NB4 (cell line): ENCODE results near the gene TRIP10.

Source experiments
- MYC ChIP-seq: IDR thresholded peaks from 2 replicates; pipeline ENCODE4 v1.6.1; 2011; ENCODE audit warnings: low read depth, low read length
- POLR2A ChIP-seq: IDR thresholded peaks from 2 replicates; pipeline ENCODE4 v1.6.1; 2011; ENCODE audit warnings: mild to moderate bottlenecking; ENCODE audit not compliant: insufficient read length; ENCODE audit errors: extremely low read depth
- TF ChIP-seq, protein P1 (sequence below): IDR thresholded peaks from one replicate; pipeline ENCODE4 v1.5.1; 2012; ENCODE audit warnings: low read depth, low read length

DNA sequence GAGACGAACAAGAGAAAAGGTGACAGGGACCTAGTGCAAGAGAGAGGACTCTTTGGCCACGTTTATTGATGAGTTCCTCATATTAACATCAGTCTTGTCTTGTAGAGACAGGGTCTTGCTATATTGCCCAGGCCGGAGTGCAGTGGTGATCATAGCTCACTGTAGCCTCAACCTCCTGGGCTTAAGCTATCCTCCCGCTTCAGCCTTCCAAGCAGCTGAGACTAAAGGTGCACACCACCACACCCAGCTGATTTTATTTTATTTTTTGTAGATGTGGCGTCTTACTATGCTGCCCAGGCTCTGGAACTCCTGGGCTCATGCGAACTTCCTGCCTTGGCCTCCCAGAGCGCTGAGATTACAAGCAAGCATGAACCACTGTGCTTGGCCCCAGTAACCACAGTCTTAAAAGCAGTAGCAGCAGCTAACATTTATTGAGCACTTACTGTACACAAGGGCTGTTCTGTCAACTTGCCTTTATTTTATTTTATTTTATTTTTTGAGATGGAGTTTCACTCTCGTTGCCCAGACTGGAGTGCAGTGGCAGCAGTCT, 28.8 kb downstream of the TRIP10 start:
- TF ChIP-seq, protein P1, sequence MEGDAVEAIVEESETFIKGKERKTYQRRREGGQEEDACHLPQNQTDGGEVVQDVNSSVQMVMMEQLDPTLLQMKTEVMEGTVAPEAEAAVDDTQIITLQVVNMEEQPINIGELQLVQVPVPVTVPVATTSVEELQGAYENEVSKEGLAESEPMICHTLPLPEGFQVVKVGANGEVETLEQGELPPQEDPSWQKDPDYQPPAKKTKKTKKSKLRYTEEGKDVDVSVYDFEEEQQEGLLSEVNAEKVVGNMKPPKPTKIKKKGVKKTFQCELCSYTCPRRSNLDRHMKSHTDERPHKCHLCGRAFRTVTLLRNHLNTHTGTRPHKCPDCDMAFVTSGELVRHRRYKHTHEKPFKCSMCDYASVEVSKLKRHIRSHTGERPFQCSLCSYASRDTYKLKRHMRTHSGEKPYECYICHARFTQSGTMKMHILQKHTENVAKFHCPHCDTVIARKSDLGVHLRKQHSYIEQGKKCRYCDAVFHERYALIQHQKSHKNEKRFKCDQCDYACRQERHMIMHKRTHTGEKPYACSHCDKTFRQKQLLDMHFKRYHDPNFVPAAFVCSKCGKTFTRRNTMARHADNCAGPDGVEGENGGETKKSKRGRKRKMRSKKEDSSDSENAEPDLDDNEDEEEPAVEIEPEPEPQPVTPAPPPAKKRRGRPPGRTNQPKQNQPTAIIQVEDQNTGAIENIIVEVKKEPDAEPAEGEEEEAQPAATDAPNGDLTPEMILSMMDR: no peak
- no peak for TF ChIP-seq MYC
- TF ChIP-seq POLR2A: no peak
